ENCODE results near the gene ALG14.

GRCh38 chr1:95067568-95067967 lies 5.2 kb downstream of the ALG14 start:
- TF ChIP-seq, protein P1, sequence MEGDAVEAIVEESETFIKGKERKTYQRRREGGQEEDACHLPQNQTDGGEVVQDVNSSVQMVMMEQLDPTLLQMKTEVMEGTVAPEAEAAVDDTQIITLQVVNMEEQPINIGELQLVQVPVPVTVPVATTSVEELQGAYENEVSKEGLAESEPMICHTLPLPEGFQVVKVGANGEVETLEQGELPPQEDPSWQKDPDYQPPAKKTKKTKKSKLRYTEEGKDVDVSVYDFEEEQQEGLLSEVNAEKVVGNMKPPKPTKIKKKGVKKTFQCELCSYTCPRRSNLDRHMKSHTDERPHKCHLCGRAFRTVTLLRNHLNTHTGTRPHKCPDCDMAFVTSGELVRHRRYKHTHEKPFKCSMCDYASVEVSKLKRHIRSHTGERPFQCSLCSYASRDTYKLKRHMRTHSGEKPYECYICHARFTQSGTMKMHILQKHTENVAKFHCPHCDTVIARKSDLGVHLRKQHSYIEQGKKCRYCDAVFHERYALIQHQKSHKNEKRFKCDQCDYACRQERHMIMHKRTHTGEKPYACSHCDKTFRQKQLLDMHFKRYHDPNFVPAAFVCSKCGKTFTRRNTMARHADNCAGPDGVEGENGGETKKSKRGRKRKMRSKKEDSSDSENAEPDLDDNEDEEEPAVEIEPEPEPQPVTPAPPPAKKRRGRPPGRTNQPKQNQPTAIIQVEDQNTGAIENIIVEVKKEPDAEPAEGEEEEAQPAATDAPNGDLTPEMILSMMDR (IDR thresholded peaks at IDR 0.05; ENCODE audit: extremely low read depth in 1 of 2, insufficient read depth in 1 of 2, low read depth in 1 of 2, low read length in 2 of 2), result no peak
- TF ChIP-seq POLR2A (IDR thresholded peaks at IDR 0.05; ENCODE audit: low read depth, low read length) (no peak), POLR2AphosphoS5 (IDR thresholded peaks at IDR 0.05; ENCODE audit: insufficient read depth, low read depth, low read length) (no peak), EZH2 (IDR thresholded peaks at IDR 0.05; ENCODE audit: borderline replicate concordance, low read depth, low read length, severe bottlenecking) (no peak), GATA2 (IDR thresholded peaks at IDR 0.05; ENCODE audit: insufficient read depth, insufficient read length, low read depth, low read length) (no peak)
- TF ChIP-seq, protein P2, sequence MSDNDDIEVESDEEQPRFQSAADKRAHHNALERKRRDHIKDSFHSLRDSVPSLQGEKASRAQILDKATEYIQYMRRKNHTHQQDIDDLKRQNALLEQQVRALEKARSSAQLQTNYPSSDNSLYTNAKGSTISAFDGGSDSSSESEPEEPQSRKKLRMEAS (IDR thresholded peaks at IDR 0.05; ENCODE audit: insufficient read depth, insufficient read length), result no peak

All from endothelial cell of umbilical vein (primary cell).